CD4-positive, CD25-positive, alpha-beta regulatory T cell (primary cell): Measurements from ENCODE around the gene STX4. TPM values are rescaled to one million over a fixed set of nuclear protein-coding genes. Genes with fewer than 3 reads are reported as not detected.

Experiments used
- ATAC-seq, 2 donors: fragments of 150-1000 bp; cut with Tn5 transposase; one replicate each; pipeline ENCODE4 v1.10.0; 2021; ENCODE audit warnings: low read depth in 2 of 2, moderate number of reproducible peaks in 2 of 2, moderate library complexity in 1 of 2
- DNase-seq, 3 donors: peaks; one replicate each; pipeline versions ENCODE4 v3.0.0 to v3.0.0-alpha.2; 2012 to 2022; ENCODE audit warnings: mixed read lengths in 1 of 3
- H3K27ac ChIP-seq: one replicate; pipeline ENCODE4 v1.7.0; 2013; ENCODE audit warnings: mild to moderate bottlenecking, low read length; ENCODE audit not compliant: insufficient read depth, poor library complexity, severe bottlenecking
- H3K27me3 ChIP-seq: one replicate; pipeline ENCODE4 v1.7.0; 2013; ENCODE audit warnings: low read length; ENCODE audit not compliant: control insufficient read depth, insufficient read depth
- H3K36me3 ChIP-seq: one replicate; pipeline ENCODE4 v1.7.0; 2013; ENCODE audit warnings: mild to moderate bottlenecking, low read length, moderate library complexity; ENCODE audit not compliant: control insufficient read depth, insufficient read depth
- H3K4me1 ChIP-seq: 2 replicates; pipeline ENCODE4 v1.7.0; 2013; ENCODE audit warnings: mild to moderate bottlenecking, low read length; ENCODE audit not compliant: insufficient read depth, control insufficient read depth, poor library complexity, severe bottlenecking
- H3K4me3 ChIP-seq: one replicate; pipeline ENCODE4 v1.7.0; 2013; ENCODE audit warnings: low read depth, mild to moderate bottlenecking, low read length, moderate library complexity
- H3K9me3 ChIP-seq, 2 experiments: 1 replicate in 1 of 2; 2 replicates in 1 of 2; pipeline ENCODE4 v1.7.0; 2013; ENCODE audit warnings: low read length in 2 of 2, mild to moderate bottlenecking in 1 of 2, moderate library complexity in 1 of 2; ENCODE audit not compliant: control insufficient read depth in 2 of 2
- H3K27ac Mint-ChIP-seq, 3 donors: one replicate each; pipeline ENCODE4 v1.8.0; 2020 to 2022; ENCODE audit warnings: mild to moderate bottlenecking in 3 of 3, mixed read lengths in 3 of 3, moderate library complexity in 2 of 3
- H3K27me3 Mint-ChIP-seq: one replicate; pipeline ENCODE4 v1.8.0; 2022; ENCODE audit warnings: mild to moderate bottlenecking, mixed read lengths
- H3K36me3 Mint-ChIP-seq: one replicate; pipeline ENCODE4 v1.8.0; 2020; ENCODE audit warnings: mixed read lengths
- H3K4me1 Mint-ChIP-seq, 4 donors: one replicate each; pipeline ENCODE4 v1.8.0; 2020 to 2022; ENCODE audit warnings: mixed read lengths in 4 of 4, mild to moderate bottlenecking in 1 of 4
- H3K4me3 Mint-ChIP-seq, 4 donors: one replicate each; pipeline ENCODE4 v1.8.0; 2020 to 2022; ENCODE audit warnings: mild to moderate bottlenecking in 4 of 4, mixed read lengths in 4 of 4, moderate library complexity in 3 of 4
- H3K9me3 Mint-ChIP-seq, 7 donors: one replicate each; pipeline ENCODE4 v1.8.0; 2020 to 2022; ENCODE audit warnings: mixed read lengths in 7 of 7, mild to moderate bottlenecking in 3 of 7, moderate library complexity in 2 of 7
- polyA plus RNA-seq, 4 donors: library from polyadenylated mRNA; unstranded; fragments of 300-500 nt; fragmentation: Illumina TruSeq; gene quantifications; one replicate each; pipeline ENCODE4 v1.2.3, GENCODE V29; 2021
- total RNA-seq: library from RNA; stranded (reverse); gene quantifications from one replicate; pipeline ENCODE4 v1.2.3, GENCODE V29; 2022

STX4 gene
- total and polyA plus RNA-seq, 5 donors from 2014 or later, result 19.1 to 80.7 (median 27.2) TPM

DNA sequence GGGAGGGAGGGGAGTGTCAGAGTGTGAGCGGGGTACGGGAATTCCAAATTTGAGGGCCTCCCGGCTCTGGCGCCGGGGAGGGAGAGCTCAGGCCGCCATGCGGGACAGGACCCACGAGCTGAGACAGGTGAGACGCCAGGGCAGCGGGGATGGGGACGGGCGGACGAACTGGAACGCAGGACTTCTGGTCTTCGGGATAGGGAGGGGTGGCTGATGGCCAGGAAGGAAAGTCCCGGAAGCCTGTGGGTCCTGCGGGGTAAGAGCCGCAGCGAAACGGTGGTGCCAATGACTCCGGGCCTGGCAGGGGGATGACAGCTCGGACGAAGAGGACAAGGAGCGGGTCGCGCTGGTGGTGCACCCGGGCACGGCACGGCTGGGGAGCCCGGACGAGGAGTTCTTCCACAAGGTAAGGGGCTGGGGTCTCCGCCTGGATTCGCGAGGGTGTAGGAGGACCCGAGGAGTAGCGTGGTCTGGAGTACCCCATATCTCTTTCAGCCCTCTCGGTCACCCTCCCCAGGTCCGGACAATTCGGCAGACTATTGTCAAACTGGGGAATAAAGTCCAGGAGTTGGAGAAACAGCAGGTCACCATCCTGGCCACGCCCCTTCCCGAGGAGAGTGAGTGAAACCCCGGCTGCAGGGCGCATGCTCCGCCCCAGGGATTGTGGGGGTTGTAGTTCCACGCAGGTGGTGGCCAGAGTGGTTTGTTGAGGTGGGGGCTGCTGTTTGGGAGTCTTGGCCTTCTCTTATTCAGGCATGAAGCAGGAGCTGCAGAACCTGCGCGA lies 543 bp downstream of the STX4 start:
- Histone ChIP-seq H3K36me3 (peaks cover 13% of the 10 kb centered on the region), H3K27me3 (no peaks in the 10 kb centered on the region), H3K4me3 (peak overlapping the region; percentile 86), H3K27ac (peak overlapping the region; percentile 93), H3K9me3 (no peaks in the 10 kb centered on the region), H3K4me1 (peaks cover 14% of the 10 kb centered on the region)
- H3K4me3 Mint-ChIP-seq, result peak overlapping the region; percentile 95 to 99 (median 96)
- ATAC-seq (peak; percentile 32 to 47), DNase-seq (peak; percentile 79 to 89 (median 83))
- H3K4me1 Mint-ChIP-seq, result peaks cover 0 to 29% (median 14%) of the 10 kb centered on the region in 4 donors
- H3K27me3 Mint-ChIP-seq, result no peaks in the 10 kb centered on the region
- no peaks in the 10 kb centered on the region for H3K9me3 Mint-ChIP-seq
- H3K27ac Mint-ChIP-seq, result peak overlapping the region in 2 of 3 donors; percentile 97 to 98
- H3K36me3 Mint-ChIP-seq, result peaks cover 9% of the 10 kb centered on the region

DNA sequence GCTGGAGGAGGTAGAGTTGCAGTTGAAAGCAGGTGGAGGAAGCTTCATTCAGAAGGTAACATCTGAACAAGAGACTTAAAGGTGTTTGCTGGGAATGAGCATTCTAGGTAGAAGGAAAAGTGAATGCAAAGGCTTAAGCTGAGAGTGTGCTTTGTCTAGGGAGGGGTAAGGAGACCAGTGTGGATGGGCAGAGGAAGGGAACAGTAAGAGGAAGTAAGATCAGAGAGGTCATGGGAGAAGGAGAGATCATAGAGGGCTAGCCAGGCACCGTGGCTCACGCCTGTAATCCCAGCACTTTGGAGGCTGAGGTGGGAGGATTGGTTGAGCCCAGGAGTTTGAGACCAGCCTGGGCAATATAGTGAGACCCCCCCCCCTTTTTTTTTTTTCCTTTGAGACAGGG lies 3.3 kb downstream of the STX4 start:
- Histone ChIP-seq H3K27ac (no peak overlapping the region), H3K36me3 (peaks cover 27% of the 10 kb centered on the region), H3K9me3 (no peaks in the 10 kb centered on the region), H3K4me3 (no peak overlapping the region), H3K27me3 (no peaks in the 10 kb centered on the region), H3K4me1 (peaks cover 14% of the 10 kb centered on the region)
- Mint-ChIP-seq H3K36me3 (peaks cover 15% of the 10 kb centered on the region), H3K27ac (peak overlapping the region in 1 of 3 donors; percentile 81), H3K9me3 (no peaks in the 10 kb centered on the region), H3K4me3 (peak overlapping the region in 2 of 4 donors; percentile 74 to 95), H3K27me3 (peaks cover 4% of the 10 kb centered on the region), H3K4me1 (peaks cover 0 to 29% (median 13%) of the 10 kb centered on the region in 4 donors)
- DNase-seq (no peak), ATAC-seq (no peak)

DNA sequence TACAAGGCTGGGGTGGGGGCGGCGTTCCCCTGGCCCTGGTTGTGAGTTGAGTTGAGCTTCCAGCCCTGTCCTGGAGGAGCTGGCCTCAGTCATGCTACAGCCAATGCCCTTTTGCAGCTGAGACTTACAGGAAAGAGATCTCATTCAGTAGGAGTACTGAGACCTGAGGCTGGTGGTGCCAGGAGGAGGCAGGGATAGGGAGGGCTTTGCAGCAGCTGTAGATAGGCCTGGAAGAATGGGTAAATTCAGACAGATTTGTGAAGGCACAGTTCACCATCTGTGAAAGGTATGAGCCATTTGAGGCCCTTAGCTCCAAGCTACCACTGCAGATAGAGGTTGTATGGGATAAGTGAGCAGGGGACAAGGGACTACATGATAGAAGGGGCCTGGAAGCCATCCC lies 5.6 kb downstream of the STX4 start:
- Histone ChIP-seq H3K27ac (no peak overlapping the region), H3K36me3 (peaks cover 29% of the 10 kb centered on the region), H3K9me3 (no peaks in the 10 kb centered on the region), H3K27me3 (no peaks in the 10 kb centered on the region), H3K4me1 (peaks cover 6% of the 10 kb centered on the region), H3K4me3 (no peak overlapping the region)
- peak overlapping the region in 1 of 4 donors; percentile 44 for H3K4me3 Mint-ChIP-seq
- no peak for DNase-seq
- peaks cover 0 to 18% (median 4%) of the 10 kb centered on the region in 4 donors for H3K4me1 Mint-ChIP-seq
- peaks cover 15% of the 10 kb centered on the region for H3K36me3 Mint-ChIP-seq
- H3K27me3 Mint-ChIP-seq, result peaks cover 4% of the 10 kb centered on the region
- H3K27ac Mint-ChIP-seq, result no peak overlapping the region
- ATAC-seq, result no peak
- H3K9me3 Mint-ChIP-seq, result no peaks in the 10 kb centered on the region

DNA sequence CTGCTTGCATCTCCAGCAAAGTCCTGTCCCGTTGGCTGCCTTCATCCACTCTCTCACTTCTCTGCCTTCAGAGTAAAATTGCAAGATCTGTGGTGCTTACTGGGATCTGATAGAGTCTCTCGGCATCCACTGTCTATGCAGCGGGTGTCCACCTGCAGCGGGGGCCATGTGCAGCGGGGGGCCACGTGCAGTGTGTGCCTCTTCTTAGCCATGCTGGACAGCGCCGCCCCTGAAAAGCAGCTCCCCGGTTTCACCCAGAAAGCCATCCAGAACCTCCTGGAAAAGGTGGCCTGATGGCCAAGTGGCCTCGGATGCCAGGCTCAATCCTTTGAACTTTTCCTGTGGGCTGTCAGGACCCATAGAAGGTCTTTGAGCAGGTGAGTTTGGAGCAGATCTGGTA lies 9.5 kb downstream of the STX4 start:
- no peak overlapping the region for H3K4me3 ChIP-seq
- no peak for DNase-seq
- Mint-ChIP-seq H3K27ac (no peak overlapping the region), H3K4me1 (peaks cover 0 to 6% (median 2%) of the 10 kb centered on the region in 4 donors), H3K4me3 (no peak overlapping the region), H3K27me3 (peaks cover 9% of the 10 kb centered on the region), H3K36me3 (peaks cover 10% of the 10 kb centered on the region), H3K9me3 (peaks cover 0 to 1% (median 0%) of the 10 kb centered on the region in 7 donors)
- H3K4me1 ChIP-seq, result no peaks in the 10 kb centered on the region
- H3K27ac ChIP-seq, result no peak overlapping the region
- peaks cover 23% of the 10 kb centered on the region for H3K36me3 ChIP-seq
- H3K27me3 ChIP-seq, result no peaks in the 10 kb centered on the region
- H3K9me3 ChIP-seq, result no peaks in the 10 kb centered on the region
- no peak for ATAC-seq

DNA sequence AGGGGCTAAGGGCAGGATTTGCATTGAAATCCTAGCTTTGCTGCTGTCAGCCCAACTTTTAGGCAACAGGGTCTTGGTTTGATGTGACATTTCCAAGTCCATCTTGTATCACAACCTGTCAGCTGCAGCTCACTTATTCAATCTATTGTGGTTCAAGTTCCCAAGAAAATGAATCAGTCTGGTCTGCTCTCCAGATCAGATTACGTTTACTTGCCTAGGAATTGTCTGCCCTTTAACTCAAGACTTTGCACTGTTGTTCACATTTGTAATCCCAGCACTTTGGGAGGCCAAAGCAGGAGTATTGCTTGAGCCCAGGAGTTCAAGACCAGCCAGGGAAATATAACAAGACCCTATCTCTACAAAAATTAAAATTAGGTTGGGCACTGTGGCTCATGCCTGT lies 10.0 kb downstream of the STX4 start:
- peaks cover 10% of the 10 kb centered on the region for H3K36me3 Mint-ChIP-seq
- peaks cover 9% of the 10 kb centered on the region for H3K27me3 Mint-ChIP-seq
- no peak for DNase-seq
- H3K27me3 ChIP-seq, result no peaks in the 10 kb centered on the region
- no peaks in the 10 kb centered on the region for H3K4me1 ChIP-seq
- ATAC-seq, result no peak
- H3K27ac Mint-ChIP-seq, result no peak overlapping the region
- H3K27ac ChIP-seq, result no peak overlapping the region
- peaks cover 0 to 6% (median 2%) of the 10 kb centered on the region in 4 donors for H3K4me1 Mint-ChIP-seq
- peaks cover 21% of the 10 kb centered on the region for H3K36me3 ChIP-seq
- no peak overlapping the region for H3K4me3 ChIP-seq
- peaks cover 0 to 1% (median 0%) of the 10 kb centered on the region in 7 donors for H3K9me3 Mint-ChIP-seq
- H3K4me3 Mint-ChIP-seq, result no peak overlapping the region
- H3K9me3 ChIP-seq, result no peaks in the 10 kb centered on the region

DNA sequence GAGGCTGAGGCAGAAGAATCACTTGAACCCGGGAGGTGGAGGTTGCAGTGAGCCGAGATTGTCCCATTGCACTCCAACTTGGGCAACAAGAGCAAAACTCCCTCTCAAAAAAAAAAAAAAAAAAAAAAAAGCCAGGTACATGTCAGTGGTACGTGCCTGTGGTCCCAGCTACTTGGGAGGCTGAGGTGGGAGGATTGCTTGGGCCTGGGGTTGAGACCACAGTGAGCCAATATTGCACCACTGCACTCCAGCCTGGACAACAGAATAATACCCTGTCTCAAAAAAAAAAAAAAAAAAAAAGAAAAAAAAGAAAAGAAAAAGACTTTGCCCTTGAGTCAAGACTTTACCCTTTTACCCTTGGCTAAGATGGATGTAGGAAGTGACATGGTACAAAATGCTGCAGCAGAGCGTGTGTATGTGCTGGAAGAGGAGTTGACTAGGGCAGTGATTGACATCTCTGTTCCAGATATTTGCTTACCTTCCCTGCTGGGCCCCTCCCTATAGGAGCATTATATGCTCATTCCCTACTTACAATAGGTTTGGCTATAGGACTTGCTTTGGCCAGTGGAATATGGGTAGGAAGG lies 10.6 kb downstream of the STX4 start:
- H3K4me3 Mint-ChIP-seq, result no peak overlapping the region
- H3K27ac Mint-ChIP-seq, result no peak overlapping the region

DNA sequence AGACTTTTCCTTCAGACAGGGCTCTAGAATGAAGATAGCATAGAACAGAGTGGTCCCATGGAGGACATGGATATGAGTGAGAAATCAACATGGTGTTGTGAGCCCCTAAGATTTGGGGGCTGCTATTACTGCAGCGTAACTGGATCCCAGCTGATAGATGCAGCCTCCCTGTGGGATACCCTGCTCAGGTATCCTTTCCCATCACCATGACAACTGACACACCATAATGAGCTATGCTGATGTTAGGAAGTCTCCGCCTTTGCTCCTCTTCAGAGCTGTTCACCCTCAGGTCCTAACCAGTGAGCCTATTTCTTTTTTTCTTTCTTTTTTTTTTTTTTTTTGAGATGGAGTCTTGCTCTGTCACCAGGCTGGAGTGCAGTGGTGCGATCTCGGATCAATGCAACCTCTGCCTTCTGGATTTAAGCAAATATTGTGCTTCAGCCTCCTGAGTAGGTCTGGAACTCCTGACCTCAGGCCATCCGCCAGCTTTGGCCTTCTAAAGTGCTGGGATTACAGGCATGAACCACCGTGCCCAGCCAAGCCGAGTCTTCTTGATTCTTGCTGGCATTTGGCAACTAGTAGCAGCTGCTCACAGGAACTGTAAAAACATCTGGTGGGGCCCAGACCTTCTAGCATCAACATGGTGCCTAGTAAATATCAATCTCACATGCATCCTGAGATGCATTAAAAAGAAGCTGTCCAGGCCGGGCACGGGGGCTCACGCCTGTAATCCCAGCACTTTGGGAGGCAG lies 17.1 kb downstream of the STX4 start:
- Mint-ChIP-seq H3K9me3 (peaks cover 0 to 1% (median 0%) of the 10 kb centered on the region in 7 donors), H3K27ac (no peak overlapping the region), H3K27me3 (peaks cover 5% of the 10 kb centered on the region), H3K36me3 (no peaks in the 10 kb centered on the region), H3K4me3 (no peak overlapping the region), H3K4me1 (peaks cover 0 to 6% (median 3%) of the 10 kb centered on the region in 4 donors)
- Histone ChIP-seq H3K27ac (no peak overlapping the region), H3K36me3 (no peaks in the 10 kb centered on the region), H3K4me3 (no peak overlapping the region), H3K9me3 (no peaks in the 10 kb centered on the region), H3K4me1 (no peaks in the 10 kb centered on the region), H3K27me3 (no peaks in the 10 kb centered on the region)
- DNase-seq (no peak), ATAC-seq (no peak)

More for the DNA sequence above, 10.6 kb downstream of the STX4 start:
- Mint-ChIP-seq H3K27me3 (peaks cover 9% of the 10 kb centered on the region), H3K9me3 (peaks cover 0 to 1% (median 0%) of the 10 kb centered on the region in 7 donors), H3K4me1 (peaks cover 0 to 6% (median 2%) of the 10 kb centered on the region in 4 donors), H3K36me3 (peaks cover 5% of the 10 kb centered on the region)
- ATAC-seq, result no peak
- peaks cover 16% of the 10 kb centered on the region for H3K36me3 ChIP-seq
- no peak overlapping the region for H3K27ac ChIP-seq
- no peak for DNase-seq
- H3K9me3 ChIP-seq, result no peaks in the 10 kb centered on the region
- H3K27me3 ChIP-seq, result no peaks in the 10 kb centered on the region
- H3K4me3 ChIP-seq, result no peak overlapping the region
- no peaks in the 10 kb centered on the region for H3K4me1 ChIP-seq
